ENCODE results near the gene TAF1A.

Gene TAF1A

DNA sequence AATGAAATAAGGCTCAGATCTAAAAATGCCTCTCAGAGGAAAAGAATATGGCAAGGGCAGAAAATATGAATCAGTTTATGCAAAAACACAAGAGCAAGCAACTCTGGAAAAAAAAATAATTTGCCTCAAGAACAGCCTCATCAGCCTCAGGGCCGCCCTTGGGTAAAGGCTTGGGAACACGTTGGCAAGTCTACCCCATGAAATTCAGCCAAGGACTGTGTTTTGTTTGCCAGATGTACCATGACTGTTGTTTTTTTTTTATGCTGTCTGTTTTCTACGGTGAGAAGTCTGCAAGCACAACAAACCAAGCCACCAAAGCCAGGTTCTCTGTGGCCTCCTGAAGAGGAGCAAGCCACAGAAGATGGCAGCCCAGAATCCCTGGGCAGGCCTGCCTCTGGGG, 59.8 kb downstream of the TAF1A start:
- no peak for DNase-seq

DNA sequence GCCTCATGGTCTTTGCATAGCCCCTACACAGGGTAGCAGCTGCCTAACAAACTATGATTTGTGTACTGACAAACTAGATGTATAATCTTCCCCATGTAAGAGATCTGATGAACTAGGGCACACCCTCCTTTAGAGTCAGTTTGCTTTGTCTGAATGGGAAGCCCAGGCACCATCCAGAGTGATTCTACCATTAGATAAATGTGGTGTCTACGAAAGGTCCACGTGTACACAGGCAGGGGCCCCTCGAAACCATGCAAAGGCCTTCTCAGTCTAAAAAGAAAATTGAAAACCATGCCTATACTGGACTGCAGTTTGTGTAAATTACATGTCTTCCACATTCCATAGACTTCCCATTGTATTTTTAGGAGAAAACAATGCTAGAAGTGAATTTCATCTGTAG, 60.6 kb downstream of the TAF1A start:
- no peak for DNase-seq

DNA sequence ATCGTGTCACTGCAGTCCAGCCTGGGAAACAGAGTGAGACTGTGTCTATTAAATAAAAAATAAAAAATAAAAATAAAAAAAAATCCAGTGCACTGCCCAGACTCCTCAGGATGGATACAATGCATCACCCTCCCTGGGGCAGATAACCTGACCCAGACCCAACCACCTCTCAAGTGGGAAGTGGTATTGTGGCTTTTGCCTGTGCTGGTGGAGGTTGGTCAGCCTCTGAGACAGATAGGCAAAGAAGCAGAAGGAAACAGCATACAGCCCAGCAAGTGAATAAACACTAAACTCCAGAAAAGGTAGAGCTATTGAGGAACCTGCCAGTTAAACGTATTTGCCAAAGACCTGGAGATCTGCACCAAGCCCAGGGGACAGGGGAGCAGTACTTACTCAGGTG, 63.8 kb downstream of the TAF1A start:
- no peak for DNase-seq

DNA sequence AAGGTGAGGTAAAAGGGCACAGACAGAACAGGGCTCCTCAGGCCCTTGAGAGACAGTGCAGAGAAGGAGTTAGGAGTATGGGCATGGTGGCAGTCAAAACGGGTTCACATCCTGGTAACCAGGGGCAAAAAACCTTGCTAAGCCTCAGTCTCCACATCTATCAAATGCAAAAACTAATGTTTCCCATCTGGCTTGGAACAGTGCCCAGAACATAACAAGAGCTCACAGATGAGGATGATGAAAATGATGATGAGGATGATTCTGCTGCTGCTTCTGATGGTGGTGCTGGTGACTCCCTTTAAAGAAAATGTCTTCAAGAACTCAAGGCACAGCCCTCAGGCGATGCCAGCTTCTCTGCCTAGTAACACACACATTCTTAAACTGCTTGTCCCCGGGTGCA, 65.9 kb downstream of the TAF1A start:
- peak; percentile 43 for DNase-seq

DNA sequence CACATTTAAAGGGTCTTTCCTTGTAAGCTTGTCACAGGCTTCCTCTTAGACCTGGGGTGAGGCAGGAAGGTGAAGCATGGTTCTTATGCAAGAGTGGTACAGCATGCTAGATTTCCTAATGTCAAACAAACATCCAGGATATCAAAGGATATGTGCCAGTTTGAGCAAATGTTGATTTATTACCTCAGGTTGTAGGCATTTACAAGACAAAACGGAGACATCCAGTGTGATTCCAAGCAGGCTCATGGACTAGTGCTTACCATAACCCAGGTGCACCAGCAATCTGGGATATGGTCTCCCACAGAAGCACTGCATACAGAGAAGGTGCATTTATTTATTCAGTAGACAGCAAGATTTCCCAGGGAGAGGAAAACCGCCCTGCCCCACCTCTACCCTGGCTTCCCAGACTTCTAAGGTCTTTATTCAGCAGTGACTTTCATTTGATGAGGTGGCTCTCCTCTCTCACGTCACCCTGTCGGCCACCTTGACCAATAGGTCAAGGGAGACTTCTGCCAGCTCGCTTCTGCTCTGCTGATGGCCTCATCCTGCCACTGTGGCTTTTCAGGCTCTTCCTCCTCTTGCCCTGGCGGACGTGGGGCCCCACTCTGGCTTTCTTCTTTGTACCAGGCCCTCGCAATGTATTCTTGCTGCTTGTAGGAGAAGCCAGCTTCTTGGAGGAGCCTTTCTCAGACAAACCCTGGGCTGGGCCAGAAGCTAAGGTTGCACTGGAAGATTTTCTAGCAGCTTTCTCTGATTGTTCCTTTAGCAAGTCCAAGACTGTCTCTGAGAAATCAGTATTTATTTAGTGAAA, 67.4 kb downstream of the TAF1A start:
- DNase-seq: no peak

DNA sequence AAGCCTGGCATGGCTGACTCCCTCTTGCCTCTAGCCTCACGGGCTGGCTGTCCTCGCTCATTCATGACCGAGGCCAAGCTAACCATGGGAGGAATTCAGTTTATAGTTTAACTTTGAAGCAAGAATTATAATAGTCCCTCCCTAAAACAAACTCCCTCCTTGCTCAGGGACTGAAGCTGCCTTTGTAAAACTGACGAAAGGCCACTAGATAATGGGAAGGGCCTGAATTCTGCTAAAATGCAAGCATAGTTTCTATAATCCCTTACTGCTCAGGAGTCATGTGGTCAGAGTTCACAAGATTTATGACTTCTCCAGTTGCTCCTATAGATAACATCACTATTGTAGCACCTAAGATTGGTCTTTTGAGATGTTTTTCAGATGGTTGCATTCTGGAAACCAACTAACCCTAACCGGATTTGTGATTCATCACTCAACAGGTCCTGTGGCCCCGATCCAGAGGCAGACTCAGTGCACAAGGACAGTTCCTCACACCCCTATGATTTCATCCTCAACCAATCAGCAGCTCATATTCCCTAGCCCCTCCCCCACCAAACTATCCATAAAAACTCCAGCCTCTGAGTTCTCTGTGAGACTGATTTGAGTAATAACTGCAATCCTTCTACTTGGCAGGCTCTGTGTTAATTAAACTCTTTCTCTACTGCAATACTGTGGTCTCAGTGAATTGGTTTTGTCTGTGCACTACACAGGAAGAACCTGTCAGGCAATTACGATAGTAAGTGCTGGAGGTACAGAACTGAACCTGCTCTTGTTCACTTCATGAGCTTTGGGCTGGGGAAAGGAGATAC, 68.2 kb downstream of the TAF1A start:
- DNase-seq: peak; percentile 21

Measured in fibroblast of skin of scalp (primary cell).